Cerebellar nuclear complex (tissue), 1 donor: ENCODE measurements around the gene KRTAP16-1.
"Not testable (repeated sequence)": the region's sequence is repeated elsewhere in the genome, so short reads cannot be mapped to it uniquely, and the experiment has no call there.

ENCODE experiments used
- DNase-seq, 2 experiments: peaks; one replicate each; lab custom pipeline; 2025; lab: John Stamatoyannopoulos, UW

The KRTAP16-1 gene

DNA sequence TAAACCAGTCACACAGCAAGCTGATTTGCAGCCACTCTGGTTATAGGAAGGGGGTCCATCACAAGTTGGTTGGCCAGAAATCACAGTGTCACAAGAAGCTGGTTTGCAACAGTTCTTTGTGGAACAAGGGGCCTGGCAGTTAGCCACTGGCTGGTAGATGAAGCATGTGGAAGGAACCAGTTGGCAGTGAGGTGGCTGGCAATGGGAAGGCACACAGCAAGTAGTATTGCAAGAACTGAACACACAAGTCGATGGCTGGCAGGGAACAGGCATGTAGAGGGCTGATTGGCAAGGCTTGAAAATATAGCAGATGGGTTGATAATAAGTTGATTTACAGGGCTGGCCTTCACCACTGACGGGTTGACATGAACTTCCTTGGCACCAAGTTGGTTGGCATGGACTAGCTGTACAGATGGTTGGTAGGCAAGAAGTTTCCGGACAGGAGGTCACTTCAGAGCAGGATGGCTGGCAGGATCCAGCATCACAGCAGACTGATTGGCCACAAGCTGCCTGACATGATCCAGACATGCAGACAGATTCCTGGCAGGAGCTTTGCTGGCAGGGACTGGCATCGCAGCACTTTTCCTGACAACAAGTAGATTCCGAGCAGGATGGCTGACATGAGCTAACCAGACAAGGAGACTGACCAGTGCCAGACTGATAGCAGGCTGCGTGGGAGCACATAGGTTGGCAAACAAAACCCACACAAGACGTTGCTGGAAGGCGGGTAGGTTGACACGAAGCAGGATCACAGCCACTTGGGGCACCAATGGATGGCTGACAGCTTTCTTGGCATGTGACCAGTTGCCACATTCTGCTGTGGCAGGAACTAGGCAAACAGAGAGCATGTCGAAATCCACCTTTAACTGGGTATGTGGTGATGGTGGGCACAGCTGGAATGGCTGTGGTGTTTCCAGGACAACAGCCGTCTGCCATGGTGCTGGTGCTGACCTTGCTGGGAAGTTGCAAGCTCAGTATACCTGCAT is 6.9 kb downstream of the KRTAP16-1 start, which contains the start of gene KRTAP29-1:
Gene KRTAP29-1 (minus strand): TSS at position 936 of the 986 bp plus-strand sequence. CDS start 0 bp downstream, at position 936.
- peak; percentile 95 to 100 for DNase-seq

DNA sequence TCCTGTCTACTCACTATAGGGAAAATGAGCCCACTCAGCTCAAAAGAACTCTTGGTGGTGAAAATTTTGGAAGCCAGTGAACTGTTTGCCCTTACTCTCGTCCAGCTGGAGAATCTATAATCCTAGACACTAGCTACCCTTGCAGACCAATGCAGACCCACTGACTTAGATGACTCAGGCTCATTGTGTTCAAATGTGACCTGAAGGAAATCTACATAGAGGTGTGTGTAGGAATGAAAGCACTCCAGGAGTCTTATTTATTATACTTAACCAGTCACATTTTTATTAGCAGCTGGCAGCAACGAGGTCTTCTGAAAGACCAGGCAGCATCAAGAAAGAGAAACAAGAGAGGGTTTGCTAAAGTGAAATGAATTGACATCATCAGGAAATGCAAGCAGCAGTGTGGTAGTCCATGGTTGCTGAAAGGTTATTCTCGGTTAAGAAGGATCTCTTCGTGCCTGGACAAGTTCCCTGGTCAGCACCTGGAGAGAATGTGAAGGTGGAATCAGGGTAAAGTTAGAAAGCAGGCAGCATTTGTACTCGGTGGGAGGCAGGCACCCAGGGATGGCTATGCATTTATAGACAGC is 7.8 kb downstream of the KRTAP16-1 start:
- DNase-seq = no peak

DNA sequence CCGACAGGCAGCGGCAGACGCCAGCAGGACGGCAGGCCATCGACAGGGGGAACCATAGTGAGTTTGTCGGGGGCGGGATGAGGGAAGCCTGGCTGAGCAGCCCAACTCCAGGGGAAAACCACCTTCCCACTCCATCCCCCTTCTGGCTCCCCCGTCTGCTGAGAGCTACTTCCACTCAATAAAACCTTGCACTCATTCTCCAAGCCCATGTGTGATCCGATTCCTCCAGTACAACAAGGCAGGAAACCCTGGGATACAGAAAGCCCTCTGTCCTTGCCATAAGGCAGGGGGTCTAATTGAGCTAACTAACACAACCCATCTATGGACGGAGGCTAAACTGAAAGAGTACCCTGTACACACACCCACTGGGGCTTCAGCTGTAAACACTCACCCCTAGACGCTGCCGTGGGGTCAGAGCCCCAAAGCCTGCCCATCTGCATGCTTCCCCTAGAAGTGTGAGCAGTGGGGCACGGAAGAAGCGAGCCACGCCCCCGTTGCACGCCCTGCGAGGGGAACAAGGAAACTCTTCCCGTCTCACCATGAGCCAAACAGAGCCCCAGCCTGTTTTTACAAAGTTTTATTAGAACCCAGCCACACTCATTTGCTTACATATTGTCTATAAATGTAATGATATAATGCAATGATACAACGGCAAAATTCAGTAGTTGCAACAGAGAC is 10.5 kb downstream of the KRTAP16-1 start:
- DNase-seq = no peak

DNA sequence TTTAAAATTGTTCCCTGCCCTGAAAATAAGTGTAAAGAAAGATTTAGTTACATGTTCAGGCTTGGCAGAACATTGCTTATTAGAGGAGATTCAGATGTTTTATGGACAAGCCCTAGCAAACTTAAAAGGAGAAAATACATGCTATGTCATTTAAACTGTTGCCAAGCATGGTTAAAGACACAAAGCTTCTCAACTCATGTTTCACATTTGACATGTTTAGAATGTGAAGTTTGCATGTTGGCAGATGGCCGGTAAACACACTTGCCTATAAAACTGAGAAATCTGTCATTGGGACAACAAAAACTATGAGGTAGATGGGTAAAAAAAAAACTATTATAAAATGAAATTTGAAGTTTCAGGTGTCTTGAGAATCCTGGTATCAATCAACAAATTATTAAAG is 12.3 kb downstream of the KRTAP16-1 start:
- DNase-seq = no peak

DNA sequence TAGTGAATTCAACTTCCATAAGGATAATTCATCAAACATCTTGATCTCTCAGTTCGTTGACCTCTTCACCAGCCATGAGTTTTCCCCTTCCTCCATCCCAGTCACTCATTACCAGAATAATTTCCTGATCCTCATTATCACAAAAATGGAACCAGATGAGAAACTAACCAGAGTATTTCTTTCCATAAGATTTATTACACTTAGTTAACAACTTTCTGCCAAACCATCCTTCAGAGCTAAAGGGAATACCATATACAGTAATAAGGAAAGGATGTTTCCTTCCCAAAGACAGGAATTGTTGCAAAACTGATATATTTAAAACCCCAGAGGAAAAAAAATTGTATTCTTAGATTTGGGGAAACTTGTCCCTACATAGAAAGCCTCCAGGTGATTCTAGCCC is 15.1 kb downstream of the KRTAP16-1 start:
- DNase-seq = no peak

DNA sequence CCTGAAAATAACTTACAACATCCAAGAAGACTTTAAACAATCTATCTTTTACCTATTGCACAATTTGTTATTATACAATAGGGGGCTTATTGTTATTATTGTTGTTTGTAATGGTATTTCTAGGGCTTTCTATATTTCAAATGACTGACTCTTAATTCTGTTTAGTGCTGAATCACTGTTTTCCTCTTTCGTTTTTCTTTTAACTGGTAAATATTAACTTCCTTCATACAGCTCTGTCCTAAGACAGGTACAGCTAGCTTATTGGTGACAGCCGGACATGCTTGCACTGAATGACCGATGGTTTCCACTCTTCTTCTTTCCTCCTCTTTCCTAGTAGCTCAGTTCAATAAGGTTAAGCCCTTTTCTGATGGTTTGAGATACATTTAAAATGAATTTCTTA is 22.1 kb downstream of the KRTAP16-1 start:
- no peak for DNase-seq

DNA sequence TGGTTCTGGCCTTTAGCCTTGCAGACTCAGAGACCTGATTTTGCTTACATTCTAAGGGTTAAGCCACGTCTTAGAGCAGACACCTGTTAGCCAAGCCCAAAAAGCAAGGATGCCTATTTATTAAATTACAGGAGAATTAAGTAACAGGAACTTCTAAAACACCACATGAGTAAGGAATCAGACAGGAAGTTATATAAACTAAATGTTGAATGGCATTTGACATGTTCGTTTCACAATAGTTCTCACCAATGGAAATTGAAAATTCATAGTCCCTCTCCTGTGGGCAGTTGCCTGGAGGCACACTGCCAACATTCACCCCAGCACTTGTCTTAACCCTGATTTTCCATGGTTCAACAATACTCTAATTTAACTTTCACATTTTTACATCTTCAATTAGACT is 24.6 kb downstream of the KRTAP16-1 start:
- no peak for DNase-seq

DNA sequence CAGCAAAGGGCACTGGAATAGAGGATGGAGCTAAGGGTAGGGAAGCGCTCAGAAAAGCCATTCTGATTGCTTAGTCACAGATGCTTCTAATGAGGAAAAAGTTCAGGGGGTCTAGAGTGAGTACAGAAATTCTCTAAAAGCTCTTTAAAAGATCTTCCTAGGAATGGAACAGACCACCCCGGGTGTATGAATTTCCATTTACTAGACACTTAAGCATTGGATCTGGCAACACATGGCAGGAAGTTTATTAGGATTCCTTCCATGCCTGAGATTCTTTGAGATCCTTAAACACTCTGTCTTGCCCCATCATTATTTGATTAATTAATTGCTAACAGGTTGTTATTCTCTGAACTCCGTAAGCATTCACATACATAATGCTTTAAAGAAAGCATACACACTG is 25.1 kb downstream of the KRTAP16-1 start:
- no peak for DNase-seq

DNA sequence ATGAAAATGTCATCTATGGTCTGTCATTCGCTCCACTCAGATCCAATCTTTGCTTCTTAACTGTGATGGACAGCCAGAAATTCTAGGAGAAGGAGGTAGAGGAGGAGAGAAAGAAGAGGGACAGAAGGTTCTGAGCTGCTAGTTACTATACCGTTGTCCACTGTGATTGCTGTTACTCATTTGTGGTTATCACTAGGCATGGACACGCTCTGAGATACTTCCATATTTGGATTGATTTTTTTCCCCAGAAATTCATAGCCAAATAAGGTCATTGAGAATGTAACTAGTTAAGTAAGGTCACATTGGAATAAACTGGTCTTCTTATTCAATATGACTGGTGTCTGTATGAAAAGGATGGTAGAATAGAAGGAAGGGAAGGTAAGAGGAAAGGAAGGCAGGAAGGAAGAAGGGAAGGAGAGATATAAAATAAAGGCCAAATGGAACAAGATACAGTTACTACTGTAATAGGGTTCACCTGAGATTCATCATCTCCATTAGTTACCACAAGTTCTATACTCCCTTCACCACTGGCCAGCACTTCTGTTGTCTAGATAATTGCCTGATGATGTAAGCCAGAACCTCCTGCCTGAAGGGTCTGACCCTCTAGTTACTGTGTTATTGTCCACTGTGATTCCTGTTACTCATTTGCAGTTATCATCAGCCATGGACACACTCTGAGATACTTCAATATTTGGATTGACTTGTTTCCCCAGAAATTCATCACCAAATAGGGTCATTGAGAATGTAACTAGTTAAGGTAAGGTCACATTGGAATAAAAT is 30.7 kb downstream of the KRTAP16-1 start:
- DNase-seq = no peak

DNA sequence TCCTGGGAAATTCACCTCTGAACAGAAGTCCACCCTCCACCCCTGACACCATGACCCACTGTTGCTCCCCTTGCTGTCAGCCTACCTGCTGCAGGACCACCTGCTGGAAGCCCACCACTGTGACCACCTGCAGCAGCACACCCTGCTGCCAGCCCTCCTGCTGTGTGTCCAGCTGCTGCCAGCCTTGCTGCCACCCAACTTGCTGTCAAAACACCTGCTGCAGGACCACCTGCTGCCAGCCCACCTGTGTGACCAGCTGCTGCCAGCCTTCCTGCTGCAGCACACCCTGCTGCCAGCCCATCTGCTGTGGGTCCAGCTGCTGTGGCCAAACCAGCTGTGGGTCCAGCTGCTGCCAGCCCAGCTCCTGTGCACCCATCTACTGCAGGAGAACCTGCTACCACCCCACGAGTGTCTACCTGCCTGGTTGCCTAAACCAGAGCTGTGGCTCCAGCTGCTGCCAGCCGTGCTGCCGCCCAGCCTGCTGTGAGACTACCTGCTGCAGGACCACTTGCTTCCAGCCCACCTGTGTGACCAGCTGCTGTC is 33.4 kb downstream of the KRTAP16-1 start, which contains the start of gene KRTAP9-7:
Gene KRTAP9-7 (plus strand): TSS at position 51 of the 543 bp plus-strand sequence. CDS start 0 bp downstream, at position 51.
- DNase-seq = not testable (repeated sequence)

DNA sequence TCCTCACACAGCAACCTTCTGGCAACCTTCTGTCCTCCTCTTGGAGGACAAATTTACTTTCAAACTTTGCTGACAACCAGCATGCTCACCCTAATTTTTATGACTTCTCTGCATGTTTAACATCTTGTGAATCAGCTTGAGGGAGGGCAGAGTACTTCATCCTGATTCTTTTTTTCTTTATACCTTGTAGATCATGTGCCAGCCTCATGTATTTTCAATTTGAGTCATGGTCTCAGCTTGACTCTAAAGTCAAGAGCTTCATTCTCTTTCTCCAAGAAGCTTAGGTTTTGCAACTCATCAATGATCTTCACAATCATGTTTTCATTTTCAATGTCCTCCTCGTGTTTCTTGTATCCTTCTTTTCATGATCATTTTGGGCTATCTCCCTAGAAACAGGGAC is 37.3 kb downstream of the KRTAP16-1 start:
- no peak for DNase-seq

DNA sequence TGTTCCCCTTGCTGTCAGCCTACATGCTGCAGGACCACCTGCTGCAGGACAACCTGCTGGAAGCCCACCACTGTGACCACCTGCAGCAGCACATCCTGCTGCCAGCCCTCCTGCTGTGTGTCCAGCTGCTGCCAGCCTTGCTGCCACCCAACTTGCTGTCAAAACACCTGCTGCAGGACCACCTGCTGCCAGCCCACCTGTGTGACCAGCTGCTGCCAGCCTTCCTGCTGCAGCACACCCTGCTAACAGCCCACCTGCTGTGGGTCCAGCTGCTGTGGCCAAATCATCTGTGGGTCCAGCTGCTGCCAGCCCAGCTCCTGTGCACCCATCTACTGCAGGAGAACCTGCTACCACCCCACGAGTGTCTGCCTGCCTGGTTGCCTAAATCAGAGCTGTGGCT is 37.8 kb downstream of the KRTAP16-1 start:
- DNase-seq = not testable (repeated sequence)

DNA sequence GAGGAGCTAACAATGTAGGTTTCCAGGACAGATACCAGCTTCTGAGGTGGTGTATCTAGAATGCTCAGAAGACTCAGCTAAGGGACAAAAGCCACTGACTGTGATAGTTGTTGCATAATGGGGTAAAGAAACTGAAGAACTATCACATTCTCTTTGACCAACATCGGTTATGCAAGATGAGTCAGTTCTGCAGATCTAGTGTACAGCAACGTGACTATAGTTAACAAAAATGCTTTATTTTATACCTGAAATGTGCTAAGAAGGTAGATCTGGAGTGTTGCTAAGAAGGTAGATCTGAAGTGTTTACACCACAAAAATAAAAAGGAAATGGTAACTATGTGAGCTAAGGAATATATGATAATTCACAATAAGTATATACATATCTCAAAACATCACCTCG is 41.4 kb downstream of the KRTAP16-1 start:
- no peak for DNase-seq

DNA sequence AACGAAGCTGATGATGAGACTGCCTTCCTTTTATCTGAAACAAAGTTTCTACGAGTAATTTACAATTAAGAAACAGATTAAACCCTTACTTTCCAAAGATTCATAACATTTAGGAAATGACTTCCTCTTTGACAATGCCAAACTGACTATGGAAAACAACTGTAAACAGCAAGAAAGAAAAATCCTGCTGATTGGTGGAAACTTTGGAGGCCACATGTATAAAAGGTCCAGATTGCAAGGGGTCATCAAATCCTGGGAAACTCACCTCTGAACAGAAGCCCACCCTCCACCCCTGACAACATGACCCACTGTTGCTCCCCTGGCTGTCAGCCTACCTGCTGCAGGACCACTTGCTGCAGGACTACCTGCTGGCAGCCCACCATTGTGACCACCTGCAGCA is 44.0 kb downstream of the KRTAP16-1 start, which contains the start of gene KRTAP9-6:
Gene KRTAP9-6 (plus strand): TSS at position 301 of the 400 bp plus-strand sequence. CDS start 0 bp downstream, at position 301.
- no peak for DNase-seq

DNA sequence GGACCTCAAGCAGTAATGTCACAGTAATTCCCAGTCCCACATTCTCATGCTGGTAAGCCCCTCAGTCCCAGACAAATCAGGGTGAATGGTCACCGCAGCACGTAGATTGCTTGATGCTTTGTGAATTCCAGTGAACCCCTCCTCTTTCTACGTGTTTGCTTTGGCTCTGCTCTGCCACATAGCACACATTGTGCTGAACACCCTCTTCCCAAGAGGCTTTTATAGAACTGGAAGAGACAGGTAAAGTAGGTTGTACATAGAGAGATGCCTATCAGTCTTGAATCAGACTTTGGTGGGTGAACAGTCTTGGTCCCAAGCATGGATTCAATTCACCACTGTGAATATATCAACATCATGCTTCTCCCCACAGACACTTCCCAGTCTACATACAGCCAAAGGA is 44.5 kb downstream of the KRTAP16-1 start:
- no peak for DNase-seq

DNA sequence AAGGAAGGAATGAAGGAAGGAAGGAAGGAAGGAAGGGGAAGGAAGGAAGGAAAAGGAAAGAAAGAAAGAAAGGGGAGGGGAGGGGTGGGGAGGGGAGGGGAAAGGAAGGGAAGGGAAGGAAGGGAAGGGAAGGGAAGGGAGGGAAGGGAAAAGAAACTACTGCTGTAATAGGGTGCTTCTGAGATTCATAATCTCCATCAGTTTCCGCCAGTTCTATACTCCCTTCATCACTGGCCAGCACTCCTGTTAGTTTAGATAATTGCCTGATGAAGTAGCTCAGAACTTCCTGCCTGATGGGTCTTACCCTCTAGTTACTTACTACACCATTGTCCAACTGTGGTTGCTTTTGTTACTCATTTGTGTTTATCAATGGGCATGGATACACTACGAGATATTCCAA is 45.9 kb downstream of the KRTAP16-1 start:
- DNase-seq = no peak

DNA sequence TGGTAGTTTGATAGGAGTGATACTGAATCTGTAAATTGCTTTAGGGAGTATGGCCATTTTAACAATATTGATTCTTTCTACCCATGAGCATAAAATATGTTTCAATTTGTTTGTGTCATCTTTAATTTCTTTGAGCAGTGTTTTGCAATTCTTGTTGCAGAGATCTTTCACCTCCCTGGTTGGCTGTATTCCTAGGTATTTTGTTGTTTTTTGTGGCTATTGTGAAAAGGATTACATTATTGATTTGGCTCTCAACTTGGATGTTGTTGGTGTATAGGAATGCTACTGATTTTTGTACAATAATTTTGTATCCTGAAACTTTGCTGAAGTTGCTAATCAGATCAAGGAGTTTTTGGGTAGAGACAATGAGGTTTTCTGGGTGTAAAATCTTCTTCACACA is 50.7 kb downstream of the KRTAP16-1 start:
- DNase-seq = no peak
